NCI-H510A (cell line): ENCODE measurements around the gene TBX4.
"Not testable (repeated sequence)": the region's sequence is repeated elsewhere in the genome, so short reads cannot be mapped to it uniquely, and the experiment has no call there.

ENCODE experiments used
- DNase-seq: peaks from one replicate; lab custom pipeline; 2025; lab: John Stamatoyannopoulos, UW

TBX4 gene

DNA sequence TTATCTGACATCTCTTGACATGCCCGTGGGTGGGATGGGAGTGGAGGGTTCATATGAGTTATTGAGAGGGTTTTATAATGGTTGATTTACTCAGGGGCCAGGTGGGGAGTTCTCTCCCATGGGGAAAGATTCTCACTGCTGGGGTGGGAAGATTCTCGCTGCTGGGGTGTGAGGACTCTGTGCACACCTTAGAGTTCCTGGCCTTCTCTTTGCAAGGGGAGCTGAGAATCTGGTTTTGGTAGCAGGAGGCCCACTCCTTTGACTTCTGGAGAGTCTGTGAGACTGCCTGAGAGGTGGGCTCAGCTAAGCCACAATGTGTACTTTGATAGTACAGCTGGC lies 31.5 kb downstream of the TBX4 start:
- DNase-seq = no peak

DNA sequence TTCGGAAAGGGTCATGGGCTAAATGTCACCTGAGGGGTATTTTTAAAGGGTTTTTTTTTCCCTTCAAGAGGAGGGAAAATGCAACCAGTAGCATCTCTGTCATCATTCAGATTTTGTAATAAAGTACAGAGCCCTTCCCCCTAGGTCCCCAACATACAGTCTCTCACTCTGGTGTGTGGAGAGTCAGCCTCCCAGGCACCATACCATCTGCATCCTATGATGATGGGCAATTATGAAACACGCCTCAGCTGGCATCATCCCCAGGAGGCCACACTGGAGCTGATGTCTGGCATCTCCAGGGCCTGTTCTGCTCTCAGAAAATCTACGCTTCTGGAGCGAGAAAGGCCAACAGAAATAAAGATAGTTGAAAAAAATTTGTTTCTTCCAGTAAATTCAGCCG lies 32.0 kb downstream of the TBX4 start:
- no peak for DNase-seq

DNA sequence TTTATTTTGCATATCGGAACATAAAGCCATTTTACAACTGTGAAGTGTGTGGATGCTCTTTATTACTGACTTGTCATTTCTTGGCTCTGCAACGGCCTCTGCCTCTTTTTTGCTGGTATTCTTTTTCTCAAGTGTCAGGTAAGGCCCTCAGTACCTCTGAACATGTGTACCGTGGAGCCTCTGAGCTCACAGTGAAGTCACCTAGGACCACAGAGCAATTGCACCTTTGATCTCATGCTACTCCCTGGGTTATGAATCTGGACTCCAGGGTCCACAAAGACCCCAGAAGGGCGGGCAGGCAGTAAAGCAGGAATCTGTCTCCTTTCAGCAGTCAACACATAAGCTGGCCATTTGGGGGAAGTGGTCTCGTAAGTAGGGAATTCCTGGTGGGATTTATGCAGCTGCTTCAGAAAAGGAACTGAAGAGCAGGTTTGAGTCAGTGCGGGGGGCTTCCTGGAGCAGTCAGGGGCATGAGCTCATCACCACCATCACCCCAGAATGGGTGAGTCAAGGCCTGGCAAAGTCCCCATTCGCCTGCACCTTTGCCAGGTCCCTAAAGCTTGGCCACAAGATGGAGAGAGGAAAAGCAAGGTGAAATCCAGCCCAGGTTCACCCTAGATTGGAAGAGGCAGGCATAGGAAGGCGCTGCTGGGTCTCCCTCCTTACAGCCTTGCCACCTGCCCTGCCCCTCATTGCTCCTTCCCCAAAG lies 33.0 kb downstream of the TBX4 start:
- no peak for DNase-seq

DNA sequence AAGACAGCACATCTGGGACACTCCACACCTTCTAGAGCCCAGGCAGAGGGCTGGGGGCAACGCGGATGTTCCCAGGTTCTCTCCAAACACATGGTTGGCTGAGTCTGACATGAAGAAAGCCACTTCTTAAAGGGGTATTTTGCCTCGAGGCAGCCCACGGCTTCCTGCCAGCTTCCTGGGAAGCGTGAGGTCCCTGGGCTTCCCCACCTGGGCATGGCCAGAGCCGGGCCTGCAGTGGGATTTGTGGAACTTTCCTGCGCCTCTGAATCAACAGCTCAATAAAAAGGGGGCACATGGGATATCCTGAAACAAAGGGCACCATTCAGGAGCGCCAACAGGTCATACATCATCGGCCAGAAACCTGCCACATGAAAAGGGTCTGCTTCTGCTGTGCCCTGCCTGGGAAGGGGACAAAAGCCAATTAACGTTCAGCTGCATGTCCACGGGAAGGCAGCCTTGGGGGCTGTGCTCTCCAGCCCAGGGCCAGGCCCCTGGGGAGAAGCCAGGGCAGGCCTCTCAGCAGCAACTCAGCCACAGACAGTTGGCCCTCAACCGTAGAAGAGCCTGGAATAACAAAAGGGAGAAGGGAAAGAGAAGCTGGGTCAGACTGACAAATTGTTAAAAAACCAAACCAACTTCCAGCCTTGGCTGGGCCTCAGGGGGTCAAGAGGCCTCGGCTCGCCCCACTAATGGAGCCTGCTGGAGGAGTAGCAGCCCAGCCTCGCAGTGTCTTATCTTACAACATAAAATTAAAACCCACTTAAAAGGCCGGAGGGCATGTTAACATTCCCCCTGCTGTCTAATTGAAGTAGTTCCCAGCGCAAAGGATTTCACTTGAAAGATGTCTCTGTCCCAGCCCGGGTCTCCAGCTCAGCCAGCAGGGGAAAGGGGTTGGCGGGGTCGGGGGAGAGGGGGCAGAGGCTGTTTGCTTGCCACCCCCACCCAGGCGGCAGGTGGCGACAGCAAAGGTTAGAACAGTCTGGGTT lies 34.2 kb downstream of the TBX4 start:
- DNase-seq = no peak

- DNase-seq = no peak
Observed at GRCh38 chr17:61487161-61487988, 35.2 kb downstream of the TBX4 start.

GRCh38 chr17:61487989-61488595 lies 35.9 kb downstream of the TBX4 start:
- no peak for DNase-seq

DNA sequence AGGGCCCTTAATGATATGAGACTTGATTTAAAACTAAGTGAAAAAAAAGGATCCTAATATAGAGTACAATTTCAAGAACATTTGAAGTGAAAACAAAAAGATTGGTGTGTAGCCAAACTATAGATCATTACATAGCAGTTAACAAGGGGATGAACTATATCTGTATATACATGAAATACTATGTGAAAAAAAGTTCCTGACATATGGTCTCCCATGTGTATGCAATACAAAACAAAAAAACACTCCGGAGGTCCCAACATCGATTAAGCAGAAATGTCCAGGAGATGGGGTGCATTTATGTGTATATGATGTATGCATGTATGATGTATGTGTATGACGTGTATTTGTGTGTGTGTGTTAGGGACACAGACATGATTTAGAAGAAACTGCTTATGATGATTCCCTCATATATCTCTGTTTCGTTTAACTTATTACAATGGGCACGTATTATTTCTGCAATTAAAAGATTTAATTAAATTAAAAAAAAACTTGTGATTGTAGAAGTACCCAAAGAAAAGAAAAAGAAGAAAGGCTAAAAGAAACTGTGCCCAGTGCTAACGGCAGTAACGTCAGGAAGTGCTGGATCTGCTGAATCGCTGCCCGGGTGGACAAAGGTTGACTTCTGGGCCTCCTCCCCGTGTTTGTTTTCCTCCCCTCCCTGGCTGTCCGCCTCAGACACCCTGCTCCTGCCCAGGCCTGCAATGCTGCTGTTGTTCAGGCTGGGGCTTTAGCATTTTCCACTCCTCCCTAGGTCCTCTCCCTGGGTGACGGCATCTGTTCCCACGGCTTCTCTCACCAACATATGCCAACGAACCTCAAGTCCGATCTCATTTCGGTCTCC lies 36.9 kb downstream of the TBX4 start:
- DNase-seq = no peak

DNA sequence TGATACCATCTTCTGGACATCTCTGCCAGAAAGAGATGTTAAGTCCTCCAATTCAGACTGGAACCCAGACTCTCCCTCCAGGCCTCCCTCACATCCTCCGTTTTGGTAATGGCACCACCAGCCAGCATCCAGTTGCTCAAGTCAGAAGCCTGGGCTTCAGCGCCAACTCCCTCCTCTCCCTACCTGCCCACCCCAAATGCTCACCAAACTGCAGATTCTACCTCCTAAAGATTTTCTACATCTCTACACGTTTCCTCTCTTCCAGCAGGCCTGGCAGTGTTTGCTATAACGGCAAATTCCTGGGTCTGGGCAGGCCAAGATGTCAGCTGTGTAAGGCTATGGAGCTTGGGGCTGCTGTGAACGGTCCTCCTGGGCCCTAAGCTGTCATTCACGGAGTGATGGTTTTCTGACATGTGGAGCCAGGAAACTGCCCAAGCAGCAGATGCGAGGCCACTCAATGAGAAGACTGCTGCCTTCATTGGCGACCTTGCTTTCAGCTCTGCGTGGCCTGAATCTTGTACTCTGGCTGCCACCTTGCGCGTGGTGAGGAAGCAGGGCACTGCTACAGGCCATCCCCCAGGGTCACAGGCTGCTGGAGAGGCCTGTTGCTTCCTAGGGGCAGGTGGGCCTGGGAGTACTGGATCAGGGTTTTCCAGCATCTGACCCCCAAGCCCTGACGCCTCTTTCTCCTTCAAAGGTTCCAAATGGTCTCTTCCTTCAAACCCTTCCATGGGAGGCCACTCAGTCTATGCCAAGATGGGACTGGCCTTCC lies 37.7 kb downstream of the TBX4 start:
- no peak for DNase-seq

- no peak for DNase-seq
Observed at GRCh38 chr17:61490540-61490975, 38.3 kb downstream of the TBX4 start.

- no peak for DNase-seq
Observed at GRCh38 chr17:61491981-61492380, 39.8 kb downstream of the TBX4 start.

GRCh38 chr17:61492759-61493526 lies 40.7 kb downstream of the TBX4 start:
- no peak for DNase-seq

DNA sequence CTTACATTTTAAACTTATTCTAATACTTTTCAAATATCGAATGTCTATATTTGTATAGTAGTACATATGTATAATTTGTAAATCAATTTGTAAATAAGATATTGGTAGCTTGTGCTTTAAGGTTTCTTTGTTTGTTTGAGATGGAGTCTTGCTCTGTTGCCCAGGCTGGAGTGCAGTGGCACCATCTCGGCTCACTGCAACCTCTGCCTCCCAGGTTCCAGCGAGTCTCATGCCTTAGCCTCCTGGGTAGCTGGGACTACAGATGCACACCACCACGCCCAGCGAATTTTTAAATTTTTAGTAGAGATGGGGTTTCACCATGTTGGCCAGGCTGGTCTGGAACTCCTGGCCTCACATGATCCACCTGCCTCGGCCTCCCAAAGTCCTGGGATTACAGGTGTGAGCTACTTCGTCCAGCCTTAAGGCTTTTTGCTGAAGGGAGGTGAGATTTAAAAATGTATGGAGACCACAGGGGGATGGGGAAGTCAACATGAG lies 41.7 kb downstream of the TBX4 start:
- not testable (repeated sequence) for DNase-seq

DNA sequence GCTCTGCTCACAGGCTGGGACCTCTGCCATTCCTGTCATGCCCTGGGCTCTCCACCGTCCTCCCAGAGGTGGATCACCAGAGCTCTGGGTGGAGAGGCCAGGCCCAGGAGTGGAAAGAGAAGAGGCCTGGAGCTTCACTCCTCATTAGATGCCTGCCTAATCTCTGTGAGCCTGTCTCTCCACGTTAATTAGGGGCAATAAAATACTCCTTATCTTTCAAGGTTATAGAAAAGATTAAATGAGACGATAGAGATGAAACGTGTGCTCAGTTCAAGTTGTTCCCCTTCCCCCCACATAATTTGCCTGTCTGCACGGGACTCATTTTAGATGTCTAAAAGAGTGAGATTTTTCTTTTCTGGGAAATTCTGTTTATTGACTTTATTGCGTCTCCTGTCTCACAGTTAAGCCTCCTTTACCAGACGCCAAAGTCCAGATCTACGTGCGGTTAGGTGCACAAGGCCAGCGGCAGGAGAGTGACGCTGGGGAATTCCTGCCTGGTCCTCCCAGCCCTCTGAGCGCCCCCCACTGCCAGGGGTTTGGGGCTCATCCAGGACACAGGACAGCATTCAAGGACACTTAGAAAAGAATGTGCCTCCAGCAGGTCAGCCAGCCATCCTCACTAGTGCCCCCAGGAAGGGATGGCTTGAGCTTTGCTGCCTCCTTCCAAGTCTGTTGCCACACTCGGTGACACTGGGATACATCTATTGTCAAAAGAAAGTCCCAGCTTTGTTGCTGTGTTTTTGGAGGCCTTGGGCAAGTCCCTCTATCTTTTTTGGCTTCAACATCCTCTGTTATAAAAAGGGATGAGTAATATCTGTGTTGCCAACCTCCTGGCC lies 42.3 kb downstream of the TBX4 start:
- DNase-seq = no peak

GRCh38 chr17:61495161-61495857 lies 43.1 kb downstream of the TBX4 start:
- DNase-seq = no peak

DNA sequence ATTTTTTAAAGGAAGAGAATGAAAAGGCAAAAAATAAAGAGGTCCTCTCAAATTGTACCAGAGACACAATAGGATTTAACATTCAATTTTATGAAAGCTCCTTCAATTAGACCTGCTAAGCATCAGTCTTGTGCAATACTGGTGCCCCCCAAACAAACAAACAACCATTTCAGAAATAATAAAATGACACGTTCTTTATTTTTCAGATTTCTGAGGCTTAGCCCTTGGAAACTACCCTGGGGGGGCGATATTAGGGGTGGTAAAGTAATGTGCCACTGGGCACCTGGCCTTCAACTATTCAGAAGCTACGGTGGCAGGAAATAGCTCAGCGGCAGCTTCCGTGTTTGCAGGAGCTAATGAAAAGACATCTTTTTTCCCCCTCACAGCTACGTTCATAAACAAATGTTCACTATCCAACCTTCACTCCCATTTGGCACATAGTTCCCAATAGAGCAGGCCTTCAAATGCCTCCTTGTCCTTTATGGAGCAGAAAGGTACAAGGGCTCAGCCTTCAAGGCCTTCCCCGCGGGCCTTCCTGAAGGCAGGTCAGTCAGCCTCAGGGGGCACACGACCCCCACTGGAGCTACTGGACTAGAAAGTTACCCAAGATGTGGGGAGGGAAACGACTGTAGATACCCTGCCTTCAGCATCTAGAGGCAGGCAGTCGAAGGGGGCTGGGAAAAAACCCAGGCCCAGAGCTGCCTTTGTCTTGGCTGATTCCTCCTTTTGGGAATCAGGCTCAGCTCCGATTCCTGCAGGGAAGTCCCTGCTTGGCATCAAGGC lies 44.1 kb downstream of the TBX4 start:
- DNase-seq = no peak

GRCh38 chr17:61496957-61497653 lies 44.9 kb downstream of the TBX4 start:
- no peak for DNase-seq
